ENCODE measurements around the gene TFAP2D.

TFAP2D gene

GRCh38 chr6:50822078-50822476 is 108.8 kb downstream of the TFAP2D start:
- no peak overlapping the region for H3K4me3 ChIP-seq (ENCODE audit: low read length)
- no peak for TF ChIP-seq CTCF (conservative IDR thresholded peaks at IDR 0.05; ENCODE audit: low read depth, low read length)
- no peak for DNase-seq (ENCODE audit: low read depth)

Data from retinal pigment epithelial cell (primary cell).